ENCODE results near the gene ABLIM1.

DNA sequence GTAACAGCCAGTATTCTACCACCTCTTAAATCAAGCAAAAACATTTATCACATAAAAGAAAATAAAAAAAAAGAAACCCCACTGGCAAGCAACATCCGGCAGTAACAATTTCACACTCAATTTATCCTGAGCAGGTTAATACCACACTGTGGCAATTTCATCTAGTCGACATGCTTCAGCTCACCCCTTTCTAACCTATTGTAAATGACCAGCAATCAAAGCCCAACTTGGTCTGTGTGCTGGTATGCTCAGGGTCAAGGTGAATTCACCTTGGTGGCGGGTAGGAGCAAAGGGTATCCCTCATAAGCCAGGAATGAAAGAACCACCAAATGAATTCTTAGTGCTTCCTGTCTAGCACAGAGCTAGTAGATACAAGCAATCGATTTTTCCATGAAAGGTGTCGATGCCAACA is 144.7 kb downstream of the ABLIM1 start:
- TF ChIP-seq, protein P1, sequence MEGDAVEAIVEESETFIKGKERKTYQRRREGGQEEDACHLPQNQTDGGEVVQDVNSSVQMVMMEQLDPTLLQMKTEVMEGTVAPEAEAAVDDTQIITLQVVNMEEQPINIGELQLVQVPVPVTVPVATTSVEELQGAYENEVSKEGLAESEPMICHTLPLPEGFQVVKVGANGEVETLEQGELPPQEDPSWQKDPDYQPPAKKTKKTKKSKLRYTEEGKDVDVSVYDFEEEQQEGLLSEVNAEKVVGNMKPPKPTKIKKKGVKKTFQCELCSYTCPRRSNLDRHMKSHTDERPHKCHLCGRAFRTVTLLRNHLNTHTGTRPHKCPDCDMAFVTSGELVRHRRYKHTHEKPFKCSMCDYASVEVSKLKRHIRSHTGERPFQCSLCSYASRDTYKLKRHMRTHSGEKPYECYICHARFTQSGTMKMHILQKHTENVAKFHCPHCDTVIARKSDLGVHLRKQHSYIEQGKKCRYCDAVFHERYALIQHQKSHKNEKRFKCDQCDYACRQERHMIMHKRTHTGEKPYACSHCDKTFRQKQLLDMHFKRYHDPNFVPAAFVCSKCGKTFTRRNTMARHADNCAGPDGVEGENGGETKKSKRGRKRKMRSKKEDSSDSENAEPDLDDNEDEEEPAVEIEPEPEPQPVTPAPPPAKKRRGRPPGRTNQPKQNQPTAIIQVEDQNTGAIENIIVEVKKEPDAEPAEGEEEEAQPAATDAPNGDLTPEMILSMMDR (conservative IDR thresholded peaks at IDR 0.05 in 1 of 2, IDR thresholded peaks at IDR 0.05 in 1 of 2; ENCODE audit: extremely low read depth in 1 of 2, insufficient read depth in 1 of 2, low read depth in 1 of 2, low read length in 2 of 2): no peak
- TF ChIP-seq EZH2 (IDR thresholded peaks at IDR 0.05; ENCODE audit: borderline replicate concordance, low read length): no peak
